Upper lobe of left lung (tissue), 4 donors: ENCODE results near the gene PTPRM.

Source experiments
- CTCF ChIP-seq, 6 experiments: fragments of 450-650 bp in 4 of 6; fragments of 200-600 bp in 2 of 6; sonication (generic) in 2 of 6; IDR thresholded peaks; one replicate each; pipeline ENCODE4 v1.5.1; 2016 to 2019; ENCODE audit warnings: antibody characterized with exemption in 6 of 6
- EP300 ChIP-seq, 4 donors: sonication (generic); formaldehyde crosslinking; IDR thresholded peaks; one replicate each; pipeline ENCODE4 v1.5.1; 2017; ENCODE audit warnings: antibody characterized with exemption in 4 of 4, control low read depth in 2 of 4
- POLR2A ChIP-seq, 4 donors: fragments of 450-650 bp; IDR thresholded peaks; one replicate each; pipeline ENCODE4 v1.5.1; 2016 to 2017; ENCODE audit warnings: antibody characterized with exemption in 4 of 4, mild to moderate bottlenecking in 2 of 4

GRCh38 chr18:8121942-8122480 lies 554.9 kb downstream of the PTPRM start:
- TF ChIP-seq POLR2A (IDR thresholded peaks at IDR 0.05): no peak
- TF ChIP-seq EP300 (IDR thresholded peaks at IDR 0.05): no peak
- TF ChIP-seq CTCF (IDR thresholded peaks at IDR 0.05): no peak
